HT1080 (cell line): ENCODE measurements around the gene MAGEE1. TPM values are rescaled to one million over a fixed set of nuclear protein-coding genes. Genes with fewer than 3 reads are reported as not detected.

Source experiments
- DNase-seq: peaks from one replicate; pipeline ENCODE4 v3.0.0-alpha.2; 2015; ENCODE audit warnings: low read depth
- polyA plus RNA-seq, 2 experiments: library from polyadenylated mRNA; depleted of rRNA; stranded (reverse); fragments of >200 nt; gene quantifications; 2 replicates each; pipeline ENCODE4 v1.2.3, GENCODE V29; 2015
- total RNA-seq: library from RNA; depleted of rRNA; stranded (reverse); fragments of >200 nt; shearing (Covaris generic); gene quantifications from 2 replicates; pipeline ENCODE4 v1.2.3, GENCODE V29; 2014; rRNA removed

Gene MAGEE1, protein sequence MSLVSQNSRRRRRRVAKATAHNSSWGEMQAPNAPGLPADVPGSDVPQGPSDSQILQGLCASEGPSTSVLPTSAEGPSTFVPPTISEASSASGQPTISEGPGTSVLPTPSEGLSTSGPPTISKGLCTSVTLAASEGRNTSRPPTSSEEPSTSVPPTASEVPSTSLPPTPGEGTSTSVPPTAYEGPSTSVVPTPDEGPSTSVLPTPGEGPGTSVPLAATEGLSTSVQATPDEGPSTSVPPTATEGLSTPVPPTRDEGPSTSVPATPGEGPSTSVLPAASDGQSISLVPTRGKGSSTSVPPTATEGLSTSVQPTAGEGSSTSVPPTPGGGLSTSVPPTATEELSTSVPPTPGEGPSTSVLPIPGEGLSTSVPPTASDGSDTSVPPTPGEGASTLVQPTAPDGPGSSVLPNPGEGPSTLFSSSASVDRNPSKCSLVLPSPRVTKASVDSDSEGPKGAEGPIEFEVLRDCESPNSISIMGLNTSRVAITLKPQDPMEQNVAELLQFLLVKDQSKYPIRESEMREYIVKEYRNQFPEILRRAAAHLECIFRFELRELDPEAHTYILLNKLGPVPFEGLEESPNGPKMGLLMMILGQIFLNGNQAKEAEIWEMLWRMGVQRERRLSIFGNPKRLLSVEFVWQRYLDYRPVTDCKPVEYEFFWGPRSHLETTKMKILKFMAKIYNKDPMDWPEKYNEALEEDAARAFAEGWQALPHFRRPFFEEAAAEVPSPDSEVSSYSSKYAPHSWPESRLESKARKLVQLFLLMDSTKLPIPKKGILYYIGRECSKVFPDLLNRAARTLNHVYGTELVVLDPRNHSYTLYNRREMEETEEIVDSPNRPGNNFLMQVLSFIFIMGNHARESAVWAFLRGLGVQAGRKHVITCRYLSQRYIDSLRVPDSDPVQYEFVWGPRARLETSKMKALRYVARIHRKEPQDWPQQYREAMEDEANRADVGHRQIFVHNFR
- total RNA-seq: 0.73 and 1.2 TPM in 2 replicates
- polyA plus RNA-seq (2015; cell fraction: cytosol; rRNA removed): 1.3 and 1.4 TPM in 2 replicates
- 4.6 and 4.8 TPM in 2 replicates for polyA plus RNA-seq (2015; cell fraction: nucleus; rRNA removed)

- DNase-seq: peak; percentile 59
Observed at GRCh38 chrX:76427560-76428242, at the start of gene MAGEE1. MAGEE1 (plus strand) TSS chrX:76427710; CDS start chrX:76427931, 221 bp downstream.

DNA sequence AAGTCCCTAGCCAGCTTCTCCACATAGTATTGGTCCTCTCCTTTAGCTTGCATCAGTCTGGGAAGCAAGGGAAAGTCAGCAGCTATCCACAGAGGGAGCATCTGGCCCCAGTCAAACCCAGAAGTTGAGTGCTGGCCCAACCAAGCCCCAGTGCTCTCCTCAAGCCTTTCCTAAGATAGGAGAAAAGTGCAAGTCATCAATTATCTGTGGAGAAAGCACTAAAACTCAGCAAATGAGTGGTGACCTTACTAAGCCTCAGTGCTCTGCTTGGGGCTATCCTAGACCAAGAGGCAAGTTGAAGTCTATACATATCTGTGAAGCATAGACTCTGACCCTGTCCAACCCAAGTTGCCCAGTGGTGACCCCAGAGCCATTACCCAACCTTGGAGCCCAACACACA is 28.5 kb upstream of the MAGEE1 start:
- no peak for DNase-seq

DNA sequence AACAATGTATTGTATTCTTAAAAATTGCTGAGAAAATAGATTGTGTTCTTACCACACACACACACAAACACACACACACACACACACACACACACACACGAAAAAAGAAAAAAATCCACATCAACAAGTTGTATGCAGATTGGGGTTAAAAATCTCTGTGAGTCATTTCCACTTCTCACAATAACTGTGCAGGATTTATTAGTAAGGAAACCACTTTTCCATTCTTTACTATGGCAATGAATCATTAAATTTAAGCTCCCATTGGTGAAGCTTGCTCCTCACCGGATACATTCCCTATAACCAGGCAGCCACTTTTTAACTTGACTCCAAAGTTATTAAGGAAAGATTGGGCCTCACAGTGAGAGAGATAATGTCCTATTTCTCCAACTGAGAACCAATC is 19.7 kb upstream of the MAGEE1 start:
- DNase-seq: peak; percentile 0

- DNase-seq: no peak
Observed at GRCh38 chrX:76420237-76420636, 7.3 kb upstream of the MAGEE1 start.

DNA sequence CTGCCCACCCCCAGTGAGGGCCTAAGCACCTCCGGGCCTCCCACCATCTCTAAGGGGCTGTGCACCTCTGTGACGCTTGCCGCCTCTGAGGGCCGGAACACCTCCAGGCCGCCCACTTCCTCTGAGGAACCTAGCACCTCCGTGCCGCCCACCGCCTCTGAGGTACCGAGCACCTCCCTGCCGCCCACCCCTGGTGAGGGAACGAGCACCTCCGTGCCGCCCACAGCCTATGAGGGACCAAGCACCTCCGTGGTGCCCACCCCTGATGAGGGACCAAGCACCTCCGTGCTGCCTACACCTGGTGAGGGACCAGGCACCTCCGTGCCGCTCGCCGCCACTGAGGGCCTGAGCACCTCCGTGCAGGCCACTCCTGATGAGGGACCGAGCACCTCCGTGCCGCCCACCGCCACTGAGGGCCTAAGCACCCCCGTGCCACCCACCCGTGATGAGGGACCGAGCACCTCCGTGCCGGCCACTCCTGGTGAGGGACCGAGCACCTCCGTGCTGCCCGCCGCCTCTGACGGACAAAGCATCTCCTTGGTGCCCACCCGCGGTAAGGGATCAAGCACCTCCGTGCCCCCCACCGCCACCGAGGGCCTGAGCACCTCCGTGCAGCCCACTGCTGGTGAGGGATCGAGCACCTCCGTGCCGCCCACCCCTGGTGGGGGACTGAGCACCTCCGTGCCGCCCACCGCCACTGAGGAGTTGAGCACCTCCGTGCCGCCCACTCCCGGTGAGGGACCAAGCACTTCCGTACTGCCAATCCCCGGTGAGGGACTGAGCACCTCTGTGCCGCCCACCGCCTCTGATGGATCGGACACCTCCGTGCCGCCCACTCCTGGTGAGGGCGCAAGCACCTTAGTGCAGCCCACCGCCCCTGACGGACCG is 977 bp downstream of the MAGEE1 start:
- no peak for DNase-seq

GRCh38 chrX:76433219-76433618 is 5.7 kb downstream of the MAGEE1 start:
- DNase-seq: no peak

DNA sequence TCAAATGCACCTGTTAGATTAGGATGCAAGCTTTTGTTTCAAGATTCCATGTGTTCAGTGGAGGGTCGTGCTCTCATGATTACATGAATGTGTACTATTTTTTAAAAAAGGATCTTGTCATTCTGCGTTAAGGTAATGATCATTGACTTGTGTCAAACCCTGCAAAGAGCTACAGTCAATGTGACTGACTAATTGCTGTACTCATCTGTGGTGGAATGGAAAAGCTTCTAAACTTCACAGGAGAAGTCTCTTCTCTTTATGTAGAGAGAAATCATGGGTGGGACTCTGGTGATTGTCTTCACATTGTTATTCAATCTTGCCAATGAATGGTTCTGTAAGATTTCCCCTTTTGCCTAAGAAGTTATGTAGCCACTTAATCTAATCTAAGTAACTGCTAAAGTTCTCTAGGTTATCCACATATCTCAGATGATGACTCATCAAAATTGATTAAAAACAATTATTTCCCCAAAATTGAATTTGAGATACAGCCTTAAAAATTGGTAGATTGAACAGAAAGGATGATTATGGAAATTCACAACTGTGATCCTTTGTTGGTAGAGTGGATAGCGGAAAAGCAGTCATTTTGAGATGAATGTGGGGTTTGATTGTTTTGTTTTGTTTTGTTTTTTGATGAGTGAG is 6.7 kb downstream of the MAGEE1 start:
- no peak for DNase-seq

DNA sequence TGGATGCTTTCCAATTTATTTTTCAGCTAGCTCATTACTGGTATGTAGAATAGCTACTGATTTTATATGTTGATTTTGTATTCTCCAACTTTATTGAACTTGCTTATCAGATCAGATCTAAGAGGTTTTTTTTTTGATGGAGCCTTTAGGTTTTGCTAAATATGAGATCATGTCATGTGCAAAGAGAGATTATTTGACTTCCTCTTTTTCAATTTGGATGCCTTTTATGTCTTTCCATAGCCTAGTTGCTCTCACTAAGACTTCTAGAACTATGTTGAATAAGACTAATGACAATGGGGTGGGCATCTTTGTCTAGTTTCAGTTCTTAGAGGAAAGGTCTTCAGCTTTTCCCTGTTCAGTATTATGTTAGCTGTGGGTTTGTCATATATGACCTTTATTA is 11.7 kb downstream of the MAGEE1 start:
- DNase-seq: no peak

GRCh38 chrX:76453737-76454406 is 26.4 kb downstream of the MAGEE1 start:
- no peak for DNase-seq

DNA sequence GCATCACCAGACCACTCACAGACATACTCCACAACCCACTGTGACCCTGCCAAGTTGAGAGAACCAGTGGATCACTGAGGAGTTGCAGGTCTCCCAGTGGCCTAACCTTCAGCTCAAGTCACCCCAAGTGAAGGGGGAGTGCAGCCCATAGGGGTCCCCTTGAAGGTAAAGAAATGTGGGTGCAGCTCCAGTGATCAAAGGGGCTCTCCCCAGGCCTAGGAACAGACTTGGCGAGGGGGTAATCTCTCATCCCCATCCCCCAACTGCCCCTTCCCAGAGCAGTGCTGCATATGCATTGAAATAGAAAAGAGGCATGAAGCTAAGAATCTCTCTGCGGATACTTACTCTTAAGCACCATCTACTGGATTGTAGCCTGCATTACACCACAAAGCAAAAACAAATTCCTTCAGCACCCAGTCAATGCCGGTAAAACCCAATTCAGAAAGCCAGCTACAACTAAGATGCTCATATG is 27.0 kb downstream of the MAGEE1 start:
- peak; percentile 1 for DNase-seq

GRCh38 chrX:76477353-76477752 is 49.8 kb downstream of the MAGEE1 start:
- no peak for DNase-seq
